GM12878 (cell line): Measurements from ENCODE around the gene UNC80. TPM values are rescaled to one million over a fixed set of nuclear protein-coding genes. Genes with fewer than 3 reads are reported as not detected.

Experiments
- ATAC-seq: fragments of 200-7000 bp; cut with Tn5 transposase; 3 replicates; pipeline ENCODE4 v1.9.1; 2020; ENCODE audit warnings: mild to moderate bottlenecking, moderate library complexity
- BruUV-seq: library from RNA; stranded (reverse); fragments of 400-500 nt; replicated peaks from 2 replicates; lab custom pipeline; 2021; lab: Mats Ljungman, UMichigan
- CTCF ChIA-PET: fragments of 300-600 bp; sonication (Branson Sonifier 250); formaldehyde crosslinking; extraction: SDS; loops from one replicate; lab custom pipeline; 2021; ENCODE audit warnings: inconsistent platforms; lab: Yijun Ruan, JAX
- POLR2A ChIA-PET: fragments of 350-600 bp; formaldehyde crosslinking; extraction: SDS; loops from one replicate; lab custom pipeline; 2021; ENCODE audit warnings: inconsistent platforms; lab: Charles Lee
- RAD21 ChIA-PET: fragments of 300-600 bp; sonication (Branson Sonifier 250); formaldehyde crosslinking; loops from one replicate; lab custom pipeline; 2023; ENCODE audit warnings: antibody characterized with exemption; ENCODE audit not compliant: unreplicated experiment; lab: Charles Lee
- SMC1A ChIA-PET: fragments of 300-600 bp; sonication (Branson Sonifier 250); formaldehyde crosslinking; loops from one replicate; lab custom pipeline; 2023; ENCODE audit not compliant: unreplicated experiment, uncharacterized antibody; lab: Charles Lee
- DNase-seq: peaks from one replicate; pipeline ENCODE4 v3.0.0-alpha.2; 2011; ENCODE audit warnings: low read depth, low spot score
- FAIRE-seq: peaks from 3 replicates; lab custom pipeline; 2011; peaks lifted over from hg19 to GRCh38; lab: Jason Lieb, UNC
- H2AFZ ChIP-seq: 2 replicates; pipeline ENCODE4 v1.6.0; 2011; ENCODE audit warnings: low read depth, low read length, control low read depth; ENCODE audit not compliant: control insufficient read depth
- H3K27ac ChIP-seq: 2 replicates; pipeline ENCODE4 v1.5.1; 2011; ENCODE audit warnings: control low read depth; ENCODE audit not compliant: control insufficient read depth, insufficient read depth
- H3K27me3 ChIP-seq, 2 experiments: replicated peaks in 1 of 2; 2 replicates each; pipeline versions ENCODE4 v1.6.0 to v1.6.1; 2011; ENCODE audit warnings: low read length in 1 of 2; ENCODE audit not compliant: control insufficient read depth in 2 of 2, insufficient read depth in 2 of 2
- H3K36me3 ChIP-seq, 2 experiments: 2 replicates each; pipeline ENCODE4 v1.5.1; 2011; ENCODE audit warnings: low read length in 1 of 2; ENCODE audit not compliant: control insufficient read depth in 2 of 2, insufficient read depth in 2 of 2
- H3K4me1 ChIP-seq: 2 replicates; pipeline ENCODE4 v1.6.1; 2011; ENCODE audit warnings: mild to moderate bottlenecking, low read length, moderate library complexity, mixed read lengths; ENCODE audit not compliant: control insufficient read depth, insufficient read depth
- H3K4me2 ChIP-seq: 2 replicates; pipeline ENCODE4 v1.6.0; 2011; ENCODE audit warnings: control low read depth; ENCODE audit not compliant: control insufficient read depth, insufficient read depth
- H3K4me3 ChIP-seq: fragments of 200-600 bp; sonication (generic); 2 replicates; pipeline ENCODE4 v1.5.1; 2016
- H3K79me2 ChIP-seq: 2 replicates; pipeline ENCODE4 v1.6.0; 2011; ENCODE audit warnings: low read length; ENCODE audit not compliant: control insufficient read depth, insufficient read depth
- H3K9ac ChIP-seq: 2 replicates; pipeline ENCODE4 v1.8.0; 2011; ENCODE audit warnings: low read length, control low read depth, mixed read lengths; ENCODE audit not compliant: control insufficient read depth, insufficient read depth
- H3K9me3 ChIP-seq: replicated peaks from 3 replicates; pipeline ENCODE4 v1.5.1; 2011; ENCODE audit warnings: mild to moderate bottlenecking, low read length; ENCODE audit not compliant: control insufficient read depth, insufficient read depth
- H4K20me1 ChIP-seq: 2 replicates; pipeline ENCODE4 v1.6.0; 2011; ENCODE audit not compliant: control insufficient read depth, insufficient read depth
- BACH1 ChIP-seq: fragments of 450-650 bp; IDR thresholded peaks from 2 replicates; pipeline ENCODE4 v1.6.1; 2017; ENCODE audit warnings: mild to moderate bottlenecking, borderline replicate concordance
- CBX3 ChIP-seq: fragments of 200-600 bp; sonication (generic); IDR thresholded peaks from 2 replicates; pipeline ENCODE4 v1.6.1; 2016; ENCODE audit warnings: low read depth, borderline replicate concordance
- DPF2 ChIP-seq: fragments of 450-650 bp; IDR thresholded peaks from 2 replicates; pipeline ENCODE4 v1.6.1; 2017; ENCODE audit warnings: mild to moderate bottlenecking
- EED ChIP-seq: sonication (generic); IDR thresholded peaks from 2 replicates; pipeline ENCODE4 v1.6.1; 2016; ENCODE audit warnings: antibody characterized with exemption, low read depth
- ESRRA ChIP-seq: IDR thresholded peaks from 2 replicates; pipeline ENCODE4 v1.6.1; 2012; ENCODE audit warnings: mild to moderate bottlenecking, low read length, improper control_type of control experiment
- HDGF ChIP-seq: fragments of 450-650 bp; IDR thresholded peaks from 2 replicates; pipeline ENCODE4 v1.6.1; 2016; ENCODE audit warnings: antibody characterized with exemption
- KAT2A ChIP-seq: conservative IDR thresholded peaks from 2 replicates; pipeline ENCODE4 v1.6.1; 2011; ENCODE audit warnings: low read depth, low read length; ENCODE audit not compliant: control insufficient read depth
- MEF2B ChIP-seq: fragments of 450-650 bp; IDR thresholded peaks from 2 replicates; pipeline ENCODE4 v1.6.1; 2018; ENCODE audit warnings: mild to moderate bottlenecking, moderate library complexity; ENCODE audit not compliant: partially characterized antibody, poor library complexity, severe bottlenecking
- MXI1 ChIP-seq: fragments of 150-350 bp; IDR thresholded peaks from 2 replicates; pipeline ENCODE4 v1.6.1; 2011; ENCODE audit warnings: low read depth, mild to moderate bottlenecking, inconsistent platforms, low read length, improper control_type of control experiment
- NFYA ChIP-seq: IDR thresholded peaks from 2 replicates; pipeline ENCODE4 v1.6.1; 2011; ENCODE audit warnings: low read depth, mild to moderate bottlenecking, low read length, improper control_type of control experiment, borderline replicate concordance
- SIX5 ChIP-seq: IDR thresholded peaks from 2 replicates; pipeline ENCODE4 v1.6.1; 2011; ENCODE audit warnings: mild to moderate bottlenecking, low read depth, low read length, moderate library complexity; ENCODE audit not compliant: severe bottlenecking
- SRF ChIP-seq, 2 experiments: IDR thresholded peaks; 2 replicates each; pipeline ENCODE4 v1.6.1; 2011; ENCODE audit warnings: low read depth in 2 of 2, low read length in 2 of 2, mild to moderate bottlenecking in 1 of 2, moderate library complexity in 1 of 2
- TCF3 ChIP-seq: IDR thresholded peaks from 2 replicates; pipeline ENCODE4 v1.6.1; 2012; ENCODE audit warnings: low read depth, mild to moderate bottlenecking, low read length, borderline replicate concordance; ENCODE audit not compliant: insufficient read depth
- WGBS: methylation state at CpG from one replicate; pipeline ENCODE4 v1.1.6; 2016; ENCODE audit warnings: low lambda C conversion rate; ENCODE audit not compliant: insufficient replicate concordance, insufficient coverage; ENCODE audit errors: missing lambda C conversion rate; 5-methylcytosine and 5-hydroxymethylcytosine counted together
- in situ Hi-C: fragments of 300-500 bp; cut with MboI; formaldehyde crosslinking; loops from 9 replicates; pipeline ENCODE4 v1.14.3; 2018; ENCODE audit warnings: mixed read lengths
- intact Hi-C: fragments of 100-400 bp; cut with micrococcal nuclease; formaldehyde crosslinking; loops from one replicate; pipeline ENCODE4 v1.14.2; 2022; ENCODE audit not compliant: unreplicated experiment
- polyA plus RNA-seq, 11 experiments: library from polyadenylated mRNA; depleted of rRNA in 4 of 11; unstranded in 6 of 11; stranded (reverse) in 5 of 11; fragments of >200 nt; fragmentation: Nextera tagmentation in 4 of 11; fragmentation: Illumina TruSeq in 1 of 11; extraction: Ambion mirVana in 4 of 11; extraction: Trizol in 1 of 11; gene quantifications; 1 replicate in 1 of 11; 2 replicates in 10 of 11; pipeline versions ENCODE4 v1.2.1 to v1.2.3, GENCODE V29; 2011 to 2016; ENCODE audit warnings: inconsistent platforms in 2 of 11, missing spikeins in 2 of 11, low read depth in 1 of 11
- total RNA-seq, 4 experiments: library from RNA; depleted of rRNA in 3 of 4; stranded (reverse); fragments of >200 nt in 3 of 4; fragmentation: Illumina TruSeq in 1 of 4; extraction: Trizol in 1 of 4; gene quantifications; 2 replicates each; pipeline versions ENCODE4 v1.2.1 to v1.2.3, GENCODE V29; 2013 to 2021
- TF ChIP-seq, protein P1 (sequence below): fragments of 450-650 bp; formaldehyde crosslinking; IDR thresholded peaks from 2 replicates; pipeline ENCODE4 v1.4.0; 2020; ENCODE audit warnings: mild to moderate bottlenecking, moderate library complexity
- TF ChIP-seq, protein P2 (sequence below): fragments of 450-650 bp; IDR thresholded peaks from 2 replicates; pipeline ENCODE4 v1.6.1; 2017; ENCODE audit warnings: mild to moderate bottlenecking, low read depth, inconsistent platforms; ENCODE audit not compliant: poor library complexity, severe bottlenecking

Gene UNC80
- total and polyA plus RNA-seq, 10 of the 15 experiments (the other 5 are each of a cell fraction or from before 2014, with no cell fraction given) = not detected

DNA sequence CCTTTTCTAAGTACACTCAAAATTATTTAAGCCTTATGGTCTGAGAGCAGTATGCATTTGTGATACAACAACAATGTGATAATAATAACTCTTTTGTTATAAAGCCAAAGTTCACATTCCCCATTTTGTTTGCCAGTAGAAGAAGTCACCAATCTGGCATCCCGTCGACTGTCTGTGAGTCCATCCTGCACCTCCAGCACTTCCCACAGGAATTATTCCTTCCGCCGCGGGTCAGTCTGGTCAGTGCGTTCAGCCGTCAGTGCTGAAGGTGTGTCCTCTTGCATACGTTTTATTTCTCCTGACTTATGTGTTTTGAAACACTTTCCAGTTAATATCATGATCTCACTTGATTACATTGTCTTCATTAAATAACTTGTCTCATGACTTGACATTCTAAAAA is 150.5 kb downstream of the UNC80 start:
- Histone ChIP-seq H3K4me3 (no peak overlapping the region), H4K20me1 (no peaks in the 10 kb centered on the region), H3K27ac (no peak overlapping the region), H3K36me3 (no peaks in the 10 kb centered on the region), H3K4me1 (no peaks in the 10 kb centered on the region), H3K9ac (no peak overlapping the region), H2AFZ (no peak overlapping the region), H3K79me2 (no peaks in the 10 kb centered on the region), H3K4me2 (no peak overlapping the region), H3K9me3 (no peaks in the 10 kb centered on the region)
- WGBS = 45% methylated on average over 8 of the region's 8 CpGs
- ATAC-seq (no peak), DNase-seq (no peak), FAIRE-seq (no peak)
- ChIA-PET POLR2A (no interaction called here), CTCF (interaction anchor here (0.6 kb wide), 1 partner anchor 874 kb away, joined by 3 read pairs; no protein-coding TSS in a partner anchor), RAD21 (no interaction called here), SMC1A (no interaction called here)
- BruUV-seq = no TSS peak
- in situ Hi-C loops = no loop called here
- intact Hi-C loops = no loop called here
- TF ChIP-seq MEF2B (no peak), DPF2 (no peak), BACH1 (no peak), NFYA (no peak), ESRRA (no peak), HDGF (no peak), SIX5 (no peak), CBX3 (no peak), KAT2A (no peak), MXI1 (no peak), SRF (IDR thresholded peaks at IDR 0.05; ENCODE audit: low read depth in 2 of 2, low read length in 2 of 2) (no peak), TCF3 (no peak), EED (no peak)
- TF ChIP-seq, protein P1, sequence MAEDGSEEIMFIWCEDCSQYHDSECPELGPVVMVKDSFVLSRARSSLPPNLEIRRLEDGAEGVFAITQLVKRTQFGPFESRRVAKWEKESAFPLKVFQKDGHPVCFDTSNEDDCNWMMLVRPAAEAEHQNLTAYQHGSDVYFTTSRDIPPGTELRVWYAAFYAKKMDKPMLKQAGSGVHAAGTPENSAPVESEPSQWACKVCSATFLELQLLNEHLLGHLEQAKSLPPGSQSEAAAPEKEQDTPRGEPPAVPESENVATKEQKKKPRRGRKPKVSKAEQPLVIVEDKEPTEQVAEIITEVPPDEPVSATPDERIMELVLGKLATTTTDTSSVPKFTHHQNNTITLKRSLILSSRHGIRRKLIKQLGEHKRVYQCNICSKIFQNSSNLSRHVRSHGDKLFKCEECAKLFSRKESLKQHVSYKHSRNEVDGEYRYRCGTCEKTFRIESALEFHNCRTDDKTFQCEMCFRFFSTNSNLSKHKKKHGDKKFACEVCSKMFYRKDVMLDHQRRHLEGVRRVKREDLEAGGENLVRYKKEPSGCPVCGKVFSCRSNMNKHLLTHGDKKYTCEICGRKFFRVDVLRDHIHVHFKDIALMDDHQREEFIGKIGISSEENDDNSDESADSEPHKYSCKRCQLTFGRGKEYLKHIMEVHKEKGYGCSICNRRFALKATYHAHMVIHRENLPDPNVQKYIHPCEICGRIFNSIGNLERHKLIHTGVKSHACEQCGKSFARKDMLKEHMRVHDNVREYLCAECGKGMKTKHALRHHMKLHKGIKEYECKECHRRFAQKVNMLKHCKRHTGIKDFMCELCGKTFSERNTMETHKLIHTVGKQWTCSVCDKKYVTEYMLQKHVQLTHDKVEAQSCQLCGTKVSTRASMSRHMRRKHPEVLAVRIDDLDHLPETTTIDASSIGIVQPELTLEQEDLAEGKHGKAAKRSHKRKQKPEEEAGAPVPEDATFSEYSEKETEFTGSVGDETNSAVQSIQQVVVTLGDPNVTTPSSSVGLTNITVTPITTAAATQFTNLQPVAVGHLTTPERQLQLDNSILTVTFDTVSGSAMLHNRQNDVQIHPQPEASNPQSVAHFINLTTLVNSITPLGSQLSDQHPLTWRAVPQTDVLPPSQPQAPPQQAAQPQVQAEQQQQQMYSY (CRISPR knock-in tag) = no peak
- TF ChIP-seq, protein P2, sequence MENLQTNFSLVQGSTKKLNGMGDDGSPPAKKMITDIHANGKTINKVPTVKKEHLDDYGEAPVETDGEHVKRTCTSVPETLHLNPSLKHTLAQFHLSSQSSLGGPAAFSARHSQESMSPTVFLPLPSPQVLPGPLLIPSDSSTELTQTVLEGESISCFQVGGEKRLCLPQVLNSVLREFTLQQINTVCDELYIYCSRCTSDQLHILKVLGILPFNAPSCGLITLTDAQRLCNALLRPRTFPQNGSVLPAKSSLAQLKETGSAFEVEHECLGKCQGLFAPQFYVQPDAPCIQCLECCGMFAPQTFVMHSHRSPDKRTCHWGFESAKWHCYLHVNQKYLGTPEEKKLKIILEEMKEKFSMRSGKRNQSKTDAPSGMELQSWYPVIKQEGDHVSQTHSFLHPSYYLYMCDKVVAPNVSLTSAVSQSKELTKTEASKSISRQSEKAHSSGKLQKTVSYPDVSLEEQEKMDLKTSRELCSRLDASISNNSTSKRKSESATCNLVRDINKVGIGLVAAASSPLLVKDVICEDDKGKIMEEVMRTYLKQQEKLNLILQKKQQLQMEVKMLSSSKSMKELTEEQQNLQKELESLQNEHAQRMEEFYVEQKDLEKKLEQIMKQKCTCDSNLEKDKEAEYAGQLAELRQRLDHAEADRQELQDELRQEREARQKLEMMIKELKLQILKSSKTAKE = no peak
- TF ChIP-seq, all 136 proteins: peak for 0
- no peaks in the 10 kb centered on the region; a peak in 2 of 4 replicates for H3K27me3 ChIP-seq
